Activated T-helper 17 cell treated with anti-CD3 and anti-CD28 coated beads, Interleukin-2, amount 50 U/mL, for 72 hours (primary cell): Measurements from ENCODE around the gene GP1BB. TPM values are rescaled to one million over a fixed set of nuclear protein-coding genes. Genes with fewer than 3 reads are reported as not detected.

ENCODE experiments used
- ATAC-seq: fragments of 150-1000 bp; cut with Tn5 transposase; replicated peaks from 2 replicates; pipeline ENCODE4 v1.10.0; 2021; ENCODE audit warnings: mild to moderate bottlenecking, moderate library complexity
- H3K27ac Mint-ChIP-seq: one replicate; pipeline ENCODE4 v1.8.0; 2022; ENCODE audit warnings: mixed read lengths
- H3K27me3 Mint-ChIP-seq: one replicate; pipeline ENCODE4 v1.8.0; 2022; ENCODE audit warnings: mixed read lengths
- H3K36me3 Mint-ChIP-seq: one replicate; pipeline ENCODE4 v1.8.0; 2022; ENCODE audit warnings: low read depth, mild to moderate bottlenecking, mixed read lengths
- H3K4me1 Mint-ChIP-seq: one replicate; pipeline ENCODE4 v1.8.0; 2022; ENCODE audit warnings: mixed read lengths
- H3K4me3 Mint-ChIP-seq: one replicate; pipeline ENCODE4 v1.8.0; 2022; ENCODE audit warnings: mild to moderate bottlenecking, mixed read lengths
- H3K9me3 Mint-ChIP-seq: one replicate; pipeline ENCODE4 v1.8.0; 2022; ENCODE audit warnings: mixed read lengths
- total RNA-seq, 2 donors: library from RNA; stranded (reverse); gene quantifications; one replicate each; pipeline ENCODE4 v1.2.3, GENCODE V29; 2022

Gene GP1BB
- total RNA-seq, 2 donors from 2014 or later, result not detected

DNA sequence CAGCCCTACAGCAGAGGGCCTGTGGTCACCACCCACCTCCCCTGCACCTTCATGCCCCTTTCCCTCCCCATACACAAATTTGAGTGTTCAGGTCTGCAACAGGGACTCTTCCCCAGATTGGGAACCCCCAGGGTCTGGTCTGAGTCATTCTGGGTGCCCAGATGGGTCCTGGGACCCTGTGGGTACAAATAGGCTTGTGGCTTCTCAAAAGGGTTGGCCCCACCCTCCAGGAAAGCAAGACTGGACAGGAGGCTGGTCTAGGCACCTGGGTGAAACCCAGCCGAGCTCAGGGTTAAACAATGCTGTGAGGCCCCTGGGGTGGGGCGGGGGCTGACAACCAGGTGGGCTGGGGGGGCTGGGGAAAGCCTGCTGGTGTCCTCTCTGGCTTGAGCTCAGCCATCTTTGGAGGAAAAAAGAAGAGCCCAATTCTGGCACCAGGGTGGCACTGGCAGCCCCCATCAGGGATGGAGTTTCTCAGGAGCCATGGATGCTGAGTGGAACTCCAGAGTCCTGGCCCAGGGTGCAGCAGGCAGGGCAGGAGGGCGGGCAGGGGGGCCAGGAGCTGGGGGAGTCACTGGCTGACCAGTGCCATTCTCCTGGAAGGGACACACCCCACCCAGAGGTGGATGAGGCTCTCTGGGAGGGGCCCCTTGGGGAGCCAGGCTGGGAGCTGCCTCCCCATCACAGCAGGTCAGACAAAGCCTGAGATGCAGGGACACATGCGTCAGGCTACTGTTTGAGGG, 8.0 kb upstream of the GP1BB start:
- peaks cover 13% of the 10 kb centered on the region for H3K27me3 Mint-ChIP-seq
- no peak for ATAC-seq
- H3K4me1 Mint-ChIP-seq, result no peaks in the 10 kb centered on the region
- peak overlapping the region; percentile 23 for H3K4me3 Mint-ChIP-seq
- peaks cover 7% of the 10 kb centered on the region for H3K36me3 Mint-ChIP-seq
- H3K9me3 Mint-ChIP-seq, result no peaks in the 10 kb centered on the region
- H3K27ac Mint-ChIP-seq, result no peak overlapping the region

DNA sequence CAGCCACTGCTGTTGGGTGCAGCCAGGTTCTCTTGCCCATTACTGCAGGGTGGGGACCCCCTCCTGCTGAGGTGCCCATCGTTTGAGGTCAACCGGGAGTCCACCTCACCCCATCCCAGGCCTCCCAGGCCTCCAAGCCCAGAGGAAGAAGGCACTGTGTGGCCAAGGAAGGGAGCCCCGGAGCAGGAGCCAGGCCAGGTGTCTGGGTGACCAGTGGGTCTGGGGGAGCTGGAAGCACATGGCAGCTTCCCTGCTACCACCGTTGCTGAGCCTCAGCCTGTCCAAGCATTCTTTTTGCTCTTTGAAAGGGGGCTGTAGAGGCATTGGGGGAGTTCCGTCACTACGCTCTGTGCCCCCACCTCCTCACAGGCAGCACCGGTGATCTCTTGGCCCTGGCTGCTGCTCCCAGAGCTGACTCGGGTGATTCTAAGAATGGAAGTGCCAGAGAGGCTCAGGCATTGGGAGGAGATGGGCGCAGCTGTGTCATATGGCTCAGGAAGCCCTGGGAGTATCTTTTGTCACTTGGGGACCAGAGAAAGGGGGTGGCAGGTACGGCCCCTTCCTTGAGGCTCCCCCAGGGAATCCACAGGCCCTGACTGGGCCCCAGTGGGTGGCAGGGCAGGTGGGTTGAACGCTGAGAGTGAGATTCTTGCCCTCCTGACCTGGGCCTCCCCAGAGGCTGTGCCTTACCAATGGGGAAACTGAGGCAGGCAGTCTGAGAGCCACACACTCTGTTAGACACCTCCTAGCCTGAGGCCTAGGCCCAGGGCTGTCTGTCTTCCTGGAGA, 7.1 kb upstream of the GP1BB start:
- H3K36me3 Mint-ChIP-seq, result peaks cover 7% of the 10 kb centered on the region
- no peaks in the 10 kb centered on the region for H3K9me3 Mint-ChIP-seq
- no peak for ATAC-seq
- H3K4me3 Mint-ChIP-seq, result peak overlapping the region; percentile 59
- H3K4me1 Mint-ChIP-seq, result no peaks in the 10 kb centered on the region
- peaks cover 22% of the 10 kb centered on the region for H3K27me3 Mint-ChIP-seq
- no peak overlapping the region for H3K27ac Mint-ChIP-seq

DNA sequence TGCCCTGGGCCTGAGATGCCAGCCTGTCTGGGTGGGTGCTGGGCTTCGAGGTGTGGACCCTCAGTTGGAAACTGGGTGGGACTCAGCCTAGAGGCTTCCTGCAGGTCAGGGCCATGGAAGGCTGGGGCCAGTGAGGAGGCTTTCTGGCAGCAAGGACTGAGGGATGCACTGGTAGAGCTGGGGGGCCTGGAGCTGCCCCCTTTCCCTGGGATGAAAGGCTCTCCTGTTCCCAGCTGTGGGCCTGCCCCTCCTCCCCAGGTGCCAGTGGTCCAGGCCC, 6.6 kb upstream of the GP1BB start:
- no peaks in the 10 kb centered on the region for H3K4me1 Mint-ChIP-seq
- ATAC-seq, result no peak
- H3K36me3 Mint-ChIP-seq, result peaks cover 7% of the 10 kb centered on the region
- H3K9me3 Mint-ChIP-seq, result no peaks in the 10 kb centered on the region
- H3K27me3 Mint-ChIP-seq, result peaks cover 24% of the 10 kb centered on the region
- peak overlapping the region; percentile 59 for H3K4me3 Mint-ChIP-seq
- no peak overlapping the region for H3K27ac Mint-ChIP-seq

DNA sequence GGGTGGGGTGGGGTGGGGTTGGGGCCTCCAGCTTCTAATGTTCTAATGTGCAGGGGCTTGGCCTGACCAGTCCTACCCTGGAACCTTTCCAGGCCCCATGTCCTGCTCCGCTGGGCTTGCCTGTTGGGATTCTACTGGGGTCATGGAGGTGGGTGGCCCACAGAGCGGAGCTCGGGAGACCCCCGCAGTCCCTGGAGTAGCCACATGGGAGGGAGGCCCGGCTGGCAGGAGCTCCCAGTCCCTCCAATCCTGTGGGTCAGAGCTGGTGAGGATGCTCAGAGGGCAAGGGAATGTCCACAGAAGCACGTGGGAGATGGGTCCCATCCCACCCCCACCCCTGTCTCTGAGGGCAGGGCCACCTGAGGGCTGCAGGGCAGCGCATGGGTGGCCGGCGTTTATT, 6.2 kb upstream of the GP1BB start:
- Mint-ChIP-seq H3K27ac (no peak overlapping the region), H3K9me3 (no peaks in the 10 kb centered on the region), H3K36me3 (peaks cover 7% of the 10 kb centered on the region), H3K27me3 (peaks cover 24% of the 10 kb centered on the region), H3K4me3 (peak overlapping the region; percentile 59), H3K4me1 (no peaks in the 10 kb centered on the region)
- ATAC-seq, result no peak

DNA sequence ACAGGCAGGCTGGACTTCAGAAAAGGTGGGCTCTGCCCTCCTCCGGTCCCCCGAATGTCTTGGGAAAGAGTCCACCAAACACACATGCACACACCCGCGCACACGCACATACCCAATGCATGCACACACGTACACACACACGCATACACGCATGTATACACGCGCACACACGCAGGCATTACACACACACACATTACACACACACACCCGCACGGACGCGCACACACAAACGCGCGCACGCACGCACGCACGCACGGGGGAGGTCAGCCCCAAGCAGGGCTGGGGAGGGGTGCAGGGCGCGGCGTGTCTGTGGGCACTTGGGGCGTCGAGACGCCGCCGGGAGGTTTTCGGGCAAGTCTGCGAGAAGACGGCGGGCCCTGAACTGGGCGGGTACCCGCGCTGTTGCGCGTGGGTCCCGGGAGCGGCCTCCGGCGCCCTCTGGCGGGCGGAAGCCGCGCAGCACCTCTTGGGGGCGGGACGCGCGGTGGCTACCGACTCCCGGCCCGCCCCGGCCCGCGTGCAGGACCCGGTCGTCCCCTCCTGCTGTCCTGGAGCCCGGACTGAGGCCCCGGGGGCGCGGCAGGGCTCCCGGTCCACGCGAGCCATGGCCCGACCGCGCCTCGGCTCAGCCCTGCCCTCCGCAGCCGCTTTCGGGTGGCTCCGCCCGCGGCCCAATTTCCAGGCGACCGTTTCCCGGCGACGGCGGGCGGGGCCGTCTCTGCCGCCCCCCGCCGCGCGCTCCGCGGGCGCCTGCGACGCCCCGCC, 5.5 kb upstream of the GP1BB start:
- no peaks in the 10 kb centered on the region for H3K4me1 Mint-ChIP-seq
- peak; percentile 93 for ATAC-seq
- H3K27ac Mint-ChIP-seq, result no peak overlapping the region
- H3K4me3 Mint-ChIP-seq, result peak overlapping the region; percentile 59
- H3K9me3 Mint-ChIP-seq, result no peaks in the 10 kb centered on the region
- peaks cover 23% of the 10 kb centered on the region for H3K27me3 Mint-ChIP-seq
- H3K36me3 Mint-ChIP-seq, result peaks cover 7% of the 10 kb centered on the region

DNA sequence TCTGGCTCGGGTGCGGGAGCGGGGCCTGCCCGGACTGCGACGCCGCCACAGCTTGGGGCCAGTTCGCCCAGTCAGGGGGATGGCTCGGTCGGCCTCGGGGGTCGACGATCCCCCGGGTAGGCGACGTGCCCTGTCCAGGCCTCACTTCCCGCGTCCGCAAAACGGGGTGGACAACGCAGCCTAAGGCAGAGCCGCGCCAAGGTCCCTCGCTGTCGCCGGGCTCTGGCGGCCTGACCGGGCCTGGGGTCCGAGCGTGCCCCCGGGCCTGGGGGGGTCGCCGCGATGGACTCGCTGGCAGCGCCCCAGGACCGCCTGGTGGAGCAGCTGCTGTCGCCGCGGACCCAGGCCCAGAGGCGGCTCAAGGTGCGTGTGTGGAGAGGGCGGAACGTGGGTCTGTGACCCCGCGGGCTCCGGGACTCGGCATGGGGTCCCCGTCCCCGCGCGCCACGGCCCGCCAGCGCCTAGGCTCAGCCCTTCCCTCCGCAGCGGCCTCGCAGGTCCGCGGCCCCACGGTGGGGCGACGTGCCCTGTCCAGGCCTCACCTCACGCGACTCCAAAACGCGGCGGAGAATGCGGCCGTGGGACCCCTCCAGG, 4.8 kb upstream of the GP1BB start:
- ATAC-seq, result no peak
- no peaks in the 10 kb centered on the region for H3K9me3 Mint-ChIP-seq
- H3K36me3 Mint-ChIP-seq, result peaks cover 7% of the 10 kb centered on the region
- H3K27me3 Mint-ChIP-seq, result peaks cover 24% of the 10 kb centered on the region
- no peaks in the 10 kb centered on the region for H3K4me1 Mint-ChIP-seq
- H3K27ac Mint-ChIP-seq, result no peak overlapping the region
- no peak overlapping the region for H3K4me3 Mint-ChIP-seq

DNA sequence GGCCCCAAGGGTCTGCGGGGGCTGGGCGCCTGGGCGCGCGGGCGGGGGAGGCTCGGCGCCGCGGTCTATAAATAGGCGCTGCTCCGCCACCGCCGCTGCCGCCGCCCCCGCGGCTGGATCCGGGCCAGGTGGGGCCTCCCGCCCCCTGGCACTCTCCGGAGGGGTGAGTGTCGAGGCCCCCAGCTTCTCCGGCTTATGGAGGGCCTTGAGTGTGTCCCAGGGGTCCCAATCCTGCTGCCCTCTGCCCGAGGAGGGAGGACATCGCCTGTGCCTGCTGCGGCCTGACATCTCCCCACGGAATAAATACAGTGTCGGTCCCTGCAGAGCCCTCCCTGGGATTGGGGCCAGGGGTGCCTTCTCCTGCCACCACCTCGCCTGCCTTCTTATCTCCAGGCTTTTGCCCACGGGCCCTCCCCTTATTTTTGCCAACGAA, 4.3 kb upstream of the GP1BB start:
- ATAC-seq, result no peak
- Mint-ChIP-seq H3K4me3 (peak overlapping the region; percentile 67), H3K27ac (no peak overlapping the region), H3K27me3 (peaks cover 24% of the 10 kb centered on the region), H3K36me3 (peaks cover 7% of the 10 kb centered on the region), H3K4me1 (no peaks in the 10 kb centered on the region), H3K9me3 (no peaks in the 10 kb centered on the region)

DNA sequence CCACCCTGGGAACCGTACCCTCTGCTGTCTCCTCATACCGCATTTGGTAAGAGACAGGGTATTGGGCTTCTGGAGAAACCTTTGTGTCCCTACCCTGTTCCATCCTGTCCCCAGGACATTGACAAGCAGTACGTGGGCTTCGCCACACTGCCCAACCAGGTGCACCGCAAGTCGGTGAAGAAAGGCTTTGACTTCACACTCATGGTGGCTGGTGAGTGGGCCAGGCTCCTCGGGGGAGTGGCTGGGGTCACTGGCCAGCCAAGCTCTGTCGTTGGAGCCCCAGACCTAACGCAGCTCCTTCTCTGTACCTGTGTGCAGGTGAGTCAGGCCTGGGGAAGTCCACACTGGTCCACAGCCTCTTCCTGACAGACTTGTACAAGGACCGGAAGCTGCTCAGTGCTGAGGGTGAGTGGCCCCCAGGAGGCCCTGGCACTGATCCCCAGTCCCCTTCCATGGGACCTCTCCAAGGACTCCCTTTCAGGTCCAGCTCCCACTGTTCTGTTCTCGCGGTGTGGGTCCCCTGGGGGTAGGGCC, 3.8 kb upstream of the GP1BB start:
- no peaks in the 10 kb centered on the region for H3K9me3 Mint-ChIP-seq
- H3K4me1 Mint-ChIP-seq, result no peaks in the 10 kb centered on the region
- no peak overlapping the region for H3K27ac Mint-ChIP-seq
- peaks cover 25% of the 10 kb centered on the region for H3K27me3 Mint-ChIP-seq
- peaks cover 7% of the 10 kb centered on the region for H3K36me3 Mint-ChIP-seq
- no peak for ATAC-seq
- H3K4me3 Mint-ChIP-seq, result peak overlapping the region; percentile 67

DNA sequence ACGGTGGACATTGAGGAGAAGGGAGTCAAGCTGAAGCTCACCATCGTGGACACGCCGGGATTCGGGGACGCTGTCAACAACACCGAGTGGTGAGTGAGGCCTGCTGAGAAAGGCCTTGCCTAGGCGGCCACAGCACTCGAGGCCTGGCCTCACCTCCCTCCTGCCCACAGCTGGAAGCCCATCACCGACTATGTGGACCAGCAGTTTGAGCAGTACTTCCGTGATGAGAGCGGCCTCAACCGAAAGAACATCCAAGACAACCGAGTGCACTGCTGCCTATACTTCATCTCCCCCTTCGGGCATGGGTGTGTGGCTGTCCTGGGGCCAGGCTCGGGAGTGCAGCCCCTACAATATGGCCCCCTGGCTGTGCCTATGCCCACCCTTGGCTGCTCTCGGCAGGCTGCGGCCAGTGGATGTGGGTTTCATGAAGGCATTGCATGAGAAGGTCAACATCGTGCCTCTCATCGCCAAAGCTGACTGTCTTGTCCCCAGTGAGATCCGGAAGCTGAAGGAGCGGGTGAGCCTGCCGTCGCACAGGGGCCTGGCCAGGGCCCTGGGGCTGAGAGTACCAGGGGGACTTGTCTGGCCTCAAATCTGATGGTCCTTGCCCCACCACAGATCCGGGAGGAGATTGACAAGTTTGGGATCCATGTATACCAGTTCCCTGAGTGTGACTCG, 3.0 kb upstream of the GP1BB start:
- Mint-ChIP-seq H3K4me1 (no peaks in the 10 kb centered on the region), H3K27me3 (peaks cover 33% of the 10 kb centered on the region), H3K4me3 (no peak overlapping the region), H3K36me3 (peaks cover 7% of the 10 kb centered on the region), H3K9me3 (no peaks in the 10 kb centered on the region), H3K27ac (no peak overlapping the region)
- ATAC-seq, result no peak

DNA sequence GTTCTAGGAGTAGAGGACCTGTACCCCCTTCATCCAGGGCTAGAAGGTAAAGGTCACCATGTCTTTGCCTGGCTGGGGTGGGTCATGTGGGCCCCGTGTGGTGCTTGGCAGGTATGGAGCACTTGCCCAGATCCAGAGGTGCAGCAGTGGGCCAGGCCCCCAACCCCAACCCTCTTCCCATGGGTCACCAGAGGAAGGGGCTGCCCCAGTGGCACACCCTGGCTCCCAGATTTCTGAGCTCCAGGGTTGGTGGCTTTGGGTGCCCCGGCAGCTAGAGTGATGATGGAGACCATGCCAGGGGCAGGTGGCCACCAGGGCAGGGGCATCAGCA, 2.4 kb upstream of the GP1BB start:
- no peak for ATAC-seq
- Mint-ChIP-seq H3K9me3 (no peaks in the 10 kb centered on the region), H3K4me1 (no peaks in the 10 kb centered on the region), H3K36me3 (peaks cover 7% of the 10 kb centered on the region), H3K27me3 (peaks cover 35% of the 10 kb centered on the region), H3K27ac (no peak overlapping the region), H3K4me3 (no peak overlapping the region)

DNA sequence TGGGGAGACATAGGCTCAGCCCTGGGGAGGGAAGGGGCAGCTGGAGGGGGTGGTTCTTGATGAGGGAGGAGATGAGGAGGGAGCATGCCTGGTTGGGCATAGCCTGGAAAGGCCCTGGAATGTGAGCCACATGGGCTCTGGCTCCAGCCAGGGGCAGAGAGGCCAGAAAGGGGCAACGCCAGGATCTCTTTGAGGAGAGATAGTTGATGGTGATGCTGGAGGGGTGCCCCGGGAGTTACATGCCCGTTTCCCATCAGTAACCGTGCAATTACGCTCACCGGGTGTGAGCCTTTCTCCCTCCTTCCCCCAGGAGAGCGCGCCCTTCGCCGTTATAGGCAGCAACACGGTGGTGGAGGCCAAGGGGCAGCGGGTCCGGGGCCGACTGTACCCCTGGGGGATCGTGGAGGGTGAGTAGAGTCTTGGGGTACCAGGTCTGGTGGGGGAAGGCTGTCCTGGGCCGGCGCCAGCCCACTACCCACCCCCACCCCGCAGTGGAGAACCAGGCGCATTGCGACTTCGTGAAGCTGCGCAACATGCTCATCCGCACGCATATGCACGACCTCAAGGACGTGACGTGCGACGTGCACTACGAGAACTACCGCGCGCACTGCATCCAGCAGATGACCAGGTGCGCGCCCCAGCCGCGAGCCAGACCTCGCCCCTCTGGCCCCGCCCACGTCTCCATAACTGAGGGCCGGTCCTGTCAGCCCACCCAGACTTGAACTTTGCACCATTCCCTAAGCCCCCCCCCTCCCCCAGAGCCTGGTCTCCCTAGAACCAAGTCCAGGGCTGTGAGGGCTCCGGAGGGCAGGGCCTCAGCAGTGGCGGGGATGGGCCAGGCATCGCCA, 1.8 kb upstream of the GP1BB start:
- Mint-ChIP-seq H3K36me3 (peaks cover 7% of the 10 kb centered on the region), H3K27me3 (peaks cover 35% of the 10 kb centered on the region), H3K9me3 (no peaks in the 10 kb centered on the region), H3K4me1 (no peaks in the 10 kb centered on the region), H3K4me3 (no peak overlapping the region), H3K27ac (no peak overlapping the region)
- ATAC-seq, result no peak

DNA sequence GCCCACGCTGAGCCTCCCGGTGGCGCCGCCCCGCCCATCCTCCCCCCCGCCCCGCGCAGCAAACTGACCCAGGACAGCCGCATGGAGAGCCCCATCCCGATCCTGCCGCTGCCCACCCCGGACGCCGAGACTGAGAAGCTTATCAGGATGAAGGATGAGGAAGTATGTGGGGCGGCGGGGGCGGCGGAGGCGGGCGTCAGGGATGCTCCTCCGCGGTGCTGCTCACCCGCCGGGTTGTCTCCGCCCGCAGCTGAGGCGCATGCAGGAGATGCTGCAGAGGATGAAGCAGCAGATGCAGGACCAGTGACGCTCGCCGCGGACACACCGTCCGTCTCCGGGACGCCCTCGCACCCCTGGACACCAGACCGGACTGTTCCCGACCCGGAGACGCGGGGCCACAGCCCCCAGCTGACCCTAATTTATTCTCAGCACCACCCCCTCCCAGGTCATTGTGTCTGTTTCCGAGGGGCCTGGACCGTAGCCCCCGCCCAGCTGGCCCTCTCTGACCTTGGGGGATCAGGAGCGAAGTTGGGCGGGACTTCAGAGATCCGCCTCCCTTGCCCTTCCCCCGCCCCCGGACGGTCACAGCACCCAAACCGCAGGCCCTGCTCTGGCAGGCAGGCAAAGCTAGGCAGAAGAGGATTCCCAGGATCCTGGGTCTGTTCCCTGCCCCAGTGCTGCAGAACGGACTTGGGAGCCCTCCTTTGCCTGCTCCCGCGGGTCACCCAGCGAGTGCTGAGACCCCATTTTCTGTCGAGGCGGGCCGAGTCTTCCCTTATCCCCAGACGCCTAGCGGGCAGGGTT, 959 bp upstream of the GP1BB start:
- ATAC-seq, result no peak
- Mint-ChIP-seq H3K4me3 (no peak overlapping the region), H3K9me3 (no peaks in the 10 kb centered on the region), H3K4me1 (no peaks in the 10 kb centered on the region), H3K27me3 (peaks cover 35% of the 10 kb centered on the region), H3K36me3 (peaks cover 7% of the 10 kb centered on the region), H3K27ac (no peak overlapping the region)

DNA sequence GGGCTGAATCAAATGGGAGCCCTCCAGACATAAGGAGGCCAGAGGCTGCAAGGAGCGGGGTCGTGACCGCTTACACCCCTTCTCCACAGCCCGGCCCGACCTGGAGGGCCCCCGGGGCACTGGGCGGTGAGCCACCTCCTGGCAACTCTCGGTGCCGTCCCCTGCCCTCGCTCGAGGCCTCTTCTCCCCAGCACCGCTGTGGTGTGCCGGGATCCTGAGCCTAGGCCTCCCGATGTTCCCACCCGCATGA, 432 bp upstream of the GP1BB start:
- Mint-ChIP-seq H3K27ac (no peak overlapping the region), H3K4me3 (no peak overlapping the region), H3K27me3 (peaks cover 39% of the 10 kb centered on the region), H3K4me1 (no peaks in the 10 kb centered on the region), H3K9me3 (no peaks in the 10 kb centered on the region), H3K36me3 (peaks cover 7% of the 10 kb centered on the region)
- no peak for ATAC-seq
